NCI-H2081 treated with DMSO at 0.1 percent for 48 hours (cell line): ENCODE data around the gene ANKRD18B.
"Not testable (repeated sequence)": the region's sequence is repeated elsewhere in the genome, so short reads cannot be mapped to it uniquely, and the experiment has no call there.

Experiments used
- DNase-seq: peaks from one replicate; lab custom pipeline; 2025; lab: John Stamatoyannopoulos, UW

ANKRD18B gene

GRCh38 chr9:33535541-33535940, 11.5 kb downstream of the ANKRD18B start:
- no peak for DNase-seq

- not testable (repeated sequence) for DNase-seq
These were observed 19.4 kb downstream of the ANKRD18B start for GRCh38 chr9:33543463-33543862.

- not testable (repeated sequence) for DNase-seq
These were observed 21.7 kb downstream of the ANKRD18B start for GRCh38 chr9:33545715-33546114.

- not testable (repeated sequence) for DNase-seq
These were observed 24.8 kb downstream of the ANKRD18B start for GRCh38 chr9:33548816-33549215.

- DNase-seq: not testable (repeated sequence)
These were observed 25.4 kb downstream of the ANKRD18B start for GRCh38 chr9:33549418-33549817.

GRCh38 chr9:33551183-33551582, 27.1 kb downstream of the ANKRD18B start:
- not testable (repeated sequence) for DNase-seq

- DNase-seq: not testable (repeated sequence)
These were observed 28.3 kb downstream of the ANKRD18B start for GRCh38 chr9:33552315-33552725.

GRCh38 chr9:33560217-33560616, 36.2 kb downstream of the ANKRD18B start:
- not testable (repeated sequence) for DNase-seq

GRCh38 chr9:33562196-33562595, 38.1 kb downstream of the ANKRD18B start:
- DNase-seq: not testable (repeated sequence)

GRCh38 chr9:33567776-33568175, 43.7 kb downstream of the ANKRD18B start:
- not testable (repeated sequence) for DNase-seq

GRCh38 chr9:33577786-33578185, 53.7 kb downstream of the ANKRD18B start:
- not testable (repeated sequence) for DNase-seq

GRCh38 chr9:33579996-33580395, 55.9 kb downstream of the ANKRD18B start:
- not testable (repeated sequence) for DNase-seq

GRCh38 chr9:33582686-33583085, 58.6 kb downstream of the ANKRD18B start:
- not testable (repeated sequence) for DNase-seq

- DNase-seq: not testable (repeated sequence)
These were observed 62.1 kb downstream of the ANKRD18B start for GRCh38 chr9:33586128-33586527.

- not testable (repeated sequence) for DNase-seq
These were observed 63.7 kb downstream of the ANKRD18B start for GRCh38 chr9:33587799-33588198.

- DNase-seq: not testable (repeated sequence)
These were observed 64.8 kb downstream of the ANKRD18B start for GRCh38 chr9:33588876-33589275.

- DNase-seq: not testable (repeated sequence)
These were observed 66.8 kb downstream of the ANKRD18B start for GRCh38 chr9:33590857-33591256.

- not testable (repeated sequence) for DNase-seq
These were observed 72.9 kb downstream of the ANKRD18B start for GRCh38 chr9:33596974-33597373.

GRCh38 chr9:33597386-33597785, 73.3 kb downstream of the ANKRD18B start:
- not testable (repeated sequence) for DNase-seq

- DNase-seq: not testable (repeated sequence)
These were observed 74.8 kb downstream of the ANKRD18B start for GRCh38 chr9:33598796-33599379.

- not testable (repeated sequence) for DNase-seq
These were observed 76.9 kb downstream of the ANKRD18B start for GRCh38 chr9:33600911-33601310.

- not testable (repeated sequence) for DNase-seq
These were observed 80.2 kb downstream of the ANKRD18B start for GRCh38 chr9:33604249-33604648.

- not testable (repeated sequence) for DNase-seq
These were observed 80.9 kb downstream of the ANKRD18B start for GRCh38 chr9:33604936-33605335.

GRCh38 chr9:33611358-33611757, 87.3 kb downstream of the ANKRD18B start:
- DNase-seq: no peak
